Choroid plexus epithelial cell (primary cell): ENCODE data around the gene TUBGCP2.

ENCODE experiments used
- DNase-seq: peaks from one replicate; pipeline ENCODE4 v3.0.0-alpha.2; 2010; ENCODE audit warnings: low read depth
- H3K4me3 ChIP-seq: 2 replicates; pipeline ENCODE4 v1.5.1; 2011; ENCODE audit warnings: low read depth, mild to moderate bottlenecking, control low read depth, low read length, moderate library complexity
- TF ChIP-seq, protein P1 (sequence below): conservative IDR thresholded peaks from 2 replicates; pipeline ENCODE4 v1.5.1; 2011; ENCODE audit warnings: low read depth, mild to moderate bottlenecking, control low read depth, inconsistent platforms, low read length, moderate library complexity

The TUBGCP2 gene

DNA sequence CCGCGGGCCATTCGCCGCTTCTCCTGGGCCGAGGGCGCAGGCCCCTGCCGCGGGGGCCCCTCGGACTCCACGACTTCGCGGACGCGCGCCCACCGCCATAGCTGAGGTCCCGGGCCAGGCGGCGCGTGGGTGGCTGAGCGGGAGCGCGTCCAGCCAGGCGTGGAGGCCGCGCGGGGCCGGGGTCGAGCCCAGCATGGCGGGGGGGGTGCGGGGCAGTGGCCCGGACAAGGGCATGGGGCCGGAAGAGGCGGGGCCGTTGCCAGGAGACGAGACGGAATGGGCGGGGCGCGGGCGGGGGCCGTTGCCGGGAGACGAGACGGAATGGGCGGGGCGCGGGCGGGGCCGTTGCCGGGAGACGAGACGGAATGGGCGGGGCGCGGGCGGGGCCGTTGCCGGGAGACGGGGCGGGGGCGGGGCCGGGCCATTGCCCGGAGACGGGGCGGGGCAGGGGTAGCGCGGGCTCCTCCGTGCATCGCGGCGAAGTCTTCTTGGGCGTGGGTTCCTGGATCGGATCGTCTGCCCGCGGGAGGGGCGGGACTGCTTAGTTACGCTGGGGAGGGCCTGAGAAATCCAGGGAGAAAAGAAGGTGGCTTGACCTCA is 46.8 kb downstream of the TUBGCP2 start:
- DNase-seq, result peak; percentile 42
- TF ChIP-seq, protein P1, sequence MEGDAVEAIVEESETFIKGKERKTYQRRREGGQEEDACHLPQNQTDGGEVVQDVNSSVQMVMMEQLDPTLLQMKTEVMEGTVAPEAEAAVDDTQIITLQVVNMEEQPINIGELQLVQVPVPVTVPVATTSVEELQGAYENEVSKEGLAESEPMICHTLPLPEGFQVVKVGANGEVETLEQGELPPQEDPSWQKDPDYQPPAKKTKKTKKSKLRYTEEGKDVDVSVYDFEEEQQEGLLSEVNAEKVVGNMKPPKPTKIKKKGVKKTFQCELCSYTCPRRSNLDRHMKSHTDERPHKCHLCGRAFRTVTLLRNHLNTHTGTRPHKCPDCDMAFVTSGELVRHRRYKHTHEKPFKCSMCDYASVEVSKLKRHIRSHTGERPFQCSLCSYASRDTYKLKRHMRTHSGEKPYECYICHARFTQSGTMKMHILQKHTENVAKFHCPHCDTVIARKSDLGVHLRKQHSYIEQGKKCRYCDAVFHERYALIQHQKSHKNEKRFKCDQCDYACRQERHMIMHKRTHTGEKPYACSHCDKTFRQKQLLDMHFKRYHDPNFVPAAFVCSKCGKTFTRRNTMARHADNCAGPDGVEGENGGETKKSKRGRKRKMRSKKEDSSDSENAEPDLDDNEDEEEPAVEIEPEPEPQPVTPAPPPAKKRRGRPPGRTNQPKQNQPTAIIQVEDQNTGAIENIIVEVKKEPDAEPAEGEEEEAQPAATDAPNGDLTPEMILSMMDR, result no peak
- peak overlapping the region; percentile 58 for H3K4me3 ChIP-seq

DNA sequence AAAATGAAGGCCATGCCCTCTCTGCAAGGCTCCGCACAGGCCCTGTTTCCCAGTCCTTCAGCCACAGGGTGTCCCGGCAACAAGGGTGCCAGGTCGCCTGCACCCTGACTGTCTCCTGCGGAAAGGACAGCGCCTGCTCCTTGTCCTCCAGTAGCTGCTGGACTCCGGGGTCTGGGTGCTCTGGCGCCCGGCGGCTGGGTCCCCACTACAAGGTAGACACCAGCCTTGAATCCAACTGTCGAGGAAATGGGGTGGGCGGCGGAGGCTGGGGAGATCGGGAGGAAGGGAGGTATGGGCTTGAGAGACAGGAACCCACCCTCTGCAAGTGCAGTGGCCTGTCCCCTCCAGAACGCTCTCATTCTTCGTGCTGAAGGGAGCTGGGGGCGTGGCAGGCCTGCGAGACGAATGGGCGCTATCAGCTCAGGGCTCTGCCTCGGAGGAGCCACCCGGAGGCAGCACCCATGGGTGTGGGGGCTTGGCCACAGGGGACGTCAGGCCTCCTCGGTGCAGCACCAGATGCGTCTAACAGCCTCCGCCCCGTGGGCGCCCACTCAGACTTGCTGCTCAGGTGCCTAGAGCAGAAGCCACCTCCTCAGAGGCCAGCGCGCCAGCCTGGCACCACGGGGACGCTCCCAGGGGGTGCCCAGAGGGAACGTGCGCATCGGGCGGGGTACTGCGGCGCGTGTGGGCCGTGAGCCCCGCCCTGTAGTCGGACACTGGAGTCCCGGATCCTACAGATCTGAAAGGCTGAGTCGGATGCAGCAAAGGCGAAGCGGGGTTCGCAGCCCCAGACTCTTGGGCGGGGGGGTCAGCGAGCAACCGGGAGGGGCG is 47.6 kb downstream of the TUBGCP2 start:
- TF ChIP-seq, protein P1, result no peak
- peak overlapping the region; percentile 58 for H3K4me3 ChIP-seq
- DNase-seq, result peak; percentile 18

DNA sequence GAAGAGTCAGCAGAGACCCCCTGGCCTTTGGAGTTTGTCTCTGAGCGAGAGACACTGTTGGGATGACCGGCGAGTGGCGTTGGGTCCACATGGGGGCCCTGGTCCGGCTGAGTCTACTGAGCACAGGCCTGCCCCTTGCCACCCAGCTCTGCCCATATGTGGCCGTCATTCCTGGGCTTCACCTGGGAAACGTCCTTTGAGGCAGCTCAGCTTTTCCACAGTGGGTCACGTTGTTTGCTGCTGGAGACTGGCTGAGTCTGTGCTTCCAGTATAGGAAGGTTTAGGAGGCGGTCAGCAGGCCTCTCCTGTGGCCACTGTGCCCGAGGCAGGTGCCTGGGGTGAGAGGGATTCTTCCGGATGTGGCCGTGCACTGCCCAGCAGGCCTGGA is 49.1 kb downstream of the TUBGCP2 start:
- no peak overlapping the region for H3K4me3 ChIP-seq
- peak; percentile 13 for DNase-seq
- TF ChIP-seq, protein P1, result no peak

DNA sequence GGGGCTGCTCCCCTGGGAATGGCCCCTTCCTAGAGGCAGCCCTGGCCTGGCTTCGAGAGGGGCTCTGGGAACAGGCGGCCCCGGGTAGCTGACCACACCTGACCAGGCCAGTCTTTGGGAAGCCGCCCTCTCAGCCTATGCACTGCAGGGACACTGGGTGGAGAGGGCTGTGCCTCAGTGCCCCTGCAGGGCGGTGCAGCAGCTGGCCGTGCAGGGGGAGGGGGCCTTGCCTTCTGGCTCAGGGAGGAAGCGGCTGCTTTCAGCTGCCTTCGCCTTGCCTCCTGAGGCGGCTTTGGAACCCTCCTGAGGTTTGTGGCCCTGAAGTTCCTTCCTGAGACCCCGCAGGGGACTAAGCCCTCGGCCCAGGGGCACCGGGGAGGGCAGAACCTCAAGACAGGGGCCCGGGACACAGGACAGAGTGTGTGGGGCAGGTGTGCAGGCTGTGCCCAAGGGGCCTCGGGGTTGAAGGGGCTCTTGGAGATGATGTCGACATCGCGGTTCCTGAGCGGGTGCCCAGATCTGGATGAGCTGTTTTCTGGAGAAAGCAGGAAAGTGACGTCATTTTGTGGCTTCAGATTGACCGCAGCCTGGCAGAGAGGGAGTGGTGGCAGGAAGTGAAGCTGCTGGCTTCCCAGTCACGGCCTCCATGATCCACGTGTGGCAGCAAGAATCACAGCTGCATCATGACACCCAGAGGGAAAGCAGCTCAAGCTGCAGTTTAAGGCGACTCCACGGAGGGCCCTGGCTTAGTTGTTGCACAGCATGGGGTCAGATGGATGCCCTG is 49.7 kb downstream of the TUBGCP2 start:
- DNase-seq, result peak; percentile 97
- no peak overlapping the region for H3K4me3 ChIP-seq
- TF ChIP-seq, protein P1, result no peak

DNA sequence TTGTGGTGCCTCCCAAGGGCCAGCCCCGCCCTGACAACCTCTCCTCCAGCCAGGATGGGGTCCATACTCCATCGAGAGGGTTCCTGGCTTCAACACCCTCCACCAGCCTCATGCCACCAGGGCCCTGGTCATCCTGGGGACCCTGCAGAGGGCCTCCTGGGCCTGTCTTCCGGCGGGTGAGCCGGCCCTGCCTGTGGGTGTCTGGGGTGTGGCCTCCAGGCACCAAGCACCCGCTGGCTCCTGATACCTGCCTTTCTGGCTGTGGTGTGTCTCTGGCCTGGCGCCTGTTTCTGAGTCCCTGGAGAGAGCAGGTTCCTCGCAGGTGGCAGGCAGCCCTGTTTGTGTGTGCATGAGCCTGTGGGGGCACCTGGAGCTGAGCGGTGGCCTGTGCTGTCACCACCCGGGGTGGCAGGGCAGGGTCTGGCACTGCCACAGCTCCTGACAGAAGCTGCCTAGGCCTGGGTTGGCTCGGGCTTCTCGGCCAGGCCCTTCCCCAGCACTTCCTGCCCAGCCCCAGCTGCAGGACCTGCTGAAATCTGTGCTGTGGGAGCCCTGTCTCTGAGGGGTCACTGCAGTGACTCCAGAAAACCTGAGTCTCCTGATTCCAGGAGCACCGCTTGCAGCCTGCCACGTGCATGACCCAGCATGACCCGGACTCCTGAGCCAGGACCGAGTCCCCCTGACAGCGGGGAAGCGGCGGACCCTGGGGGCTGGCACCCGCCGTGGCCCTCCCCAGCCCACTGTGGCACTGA is 50.4 kb downstream of the TUBGCP2 start:
- DNase-seq, result no peak
- TF ChIP-seq, protein P1, result no peak
- no peak overlapping the region for H3K4me3 ChIP-seq

DNA sequence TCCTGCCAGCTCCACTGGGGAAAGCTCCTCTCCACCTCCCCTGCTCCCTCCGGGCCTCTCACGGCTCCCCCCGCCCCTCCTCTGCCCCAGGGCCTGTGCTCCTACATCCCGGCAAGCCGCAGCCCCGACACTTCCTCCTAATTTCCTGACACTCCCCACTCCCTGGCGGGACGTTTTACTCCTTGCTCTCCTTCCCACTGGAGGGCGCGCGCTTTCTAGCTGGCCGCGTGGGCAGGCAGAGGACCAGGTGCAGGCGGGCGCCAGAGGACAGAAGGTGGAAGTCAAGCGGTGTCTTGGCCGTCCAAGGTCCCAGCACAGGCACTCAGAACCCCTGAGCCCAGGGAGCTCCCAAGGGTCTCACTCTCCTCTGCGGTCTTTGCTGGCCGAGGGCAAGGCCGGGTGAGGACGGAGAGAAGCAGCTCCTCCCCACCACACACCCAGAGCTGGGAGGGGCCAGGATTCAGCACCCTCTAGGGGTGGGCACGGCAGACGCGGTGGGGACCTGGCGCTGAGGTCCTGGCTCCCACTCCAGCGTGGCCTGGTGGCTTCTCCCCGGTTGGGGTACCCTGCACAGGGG is 51.1 kb downstream of the TUBGCP2 start:
- H3K4me3 ChIP-seq, result no peak overlapping the region
- peak; percentile 27 for DNase-seq
- TF ChIP-seq, protein P1, result peak; percentile 53
